WTC11 (cell line): ENCODE data around the gene CPD.

ENCODE experiments used
- ARID4B ChIP-seq: sonication (generic); formaldehyde crosslinking; IDR thresholded peaks from 2 replicates; pipeline ENCODE4 v1.8.0; 2023; ENCODE audit warnings: missing genetic modification reagents, mild to moderate bottlenecking, borderline replicate concordance
- ATF2 ChIP-seq: sonication (generic); formaldehyde crosslinking; IDR thresholded peaks from 2 replicates; pipeline ENCODE4 v1.8.1; 2022; ENCODE audit warnings: low read depth, missing genetic modification reagents, borderline replicate concordance
- ATF3 ChIP-seq: sonication (generic); formaldehyde crosslinking; conservative IDR thresholded peaks from 2 replicates; pipeline ENCODE4 v1.8.1; 2022; ENCODE audit warnings: mild to moderate bottlenecking, missing genetic modification reagents
- CTCF ChIP-seq: fragments of 200-600 bp; IDR thresholded peaks from 2 replicates; pipeline ENCODE4 v1.8.0; 2022; ENCODE audit warnings: antibody characterized with exemption
- GTF2I ChIP-seq: fragments of 250-450 bp; sonication (Bioruptor Pico); conservative IDR thresholded peaks from 2 replicates; pipeline ENCODE4 v1.4.0; 2021; ENCODE audit warnings: mild to moderate bottlenecking
- MAX ChIP-seq: sonication (generic); formaldehyde crosslinking; IDR thresholded peaks from 2 replicates; pipeline ENCODE4 v1.8.0; 2022; ENCODE audit warnings: mild to moderate bottlenecking, missing genetic modification reagents
- NR1H2 ChIP-seq: sonication (generic); formaldehyde crosslinking; IDR thresholded peaks from 2 replicates; pipeline ENCODE4 v1.9.0; 2021; ENCODE audit warnings: mild to moderate bottlenecking, moderate library complexity, missing genetic modification reagents
- SP1 ChIP-seq: sonication (generic); formaldehyde crosslinking; conservative IDR thresholded peaks from 2 replicates; pipeline ENCODE4 v1.8.1; 2022; ENCODE audit warnings: missing genetic modification reagents
- USF1 ChIP-seq: sonication (generic); formaldehyde crosslinking; IDR thresholded peaks from 2 replicates; pipeline ENCODE4 v1.8.0; 2022; ENCODE audit warnings: mild to moderate bottlenecking, missing genetic modification reagents
- ZBTB21 ChIP-seq: sonication (generic); formaldehyde crosslinking; IDR thresholded peaks from 2 replicates; pipeline ENCODE4 v1.8.1; 2023; ENCODE audit warnings: mild to moderate bottlenecking, missing genetic modification reagents, borderline replicate concordance

- TF ChIP-seq CTCF (no peak), USF1 (no peak), SP1 (CRISPR knock-in tag) (no peak), NR1H2 (no peak), MAX (no peak), ATF3 (CRISPR knock-in tag) (no peak), ZBTB21 (CRISPR knock-in tag) (no peak), GTF2I (CRISPR knock-in tag) (no peak), ATF2 (no peak), ARID4B (CRISPR knock-in tag) (no peak)
Observed at GRCh38 chr17:30377574-30378240, 1.0 kb upstream of the CPD start.
